Smooth muscle cell (in vitro differentiated cells): ENCODE results near the gene LMO7. TPM values are rescaled to one million over a fixed set of nuclear protein-coding genes. Genes with fewer than 3 reads are reported as not detected.
A peak's percentile ranks its signal among the peaks of the same experiment; 100 is the strongest.

Experiments
- DNase-seq: peaks from one replicate; lab custom pipeline; 2025; ENCODE audit not compliant: unreplicated experiment; lab: John Stamatoyannopoulos, UW
- H2AFZ ChIP-seq: fragments of 200-600 bp; sonication (generic); 2 replicates; pipeline ENCODE4 v1.6.0; 2016; ENCODE audit warnings: antibody characterized with exemption, low read depth, mild to moderate bottlenecking
- H3F3A ChIP-seq: fragments of 200-600 bp; sonication (generic); 2 replicates; pipeline ENCODE4 v1.6.0; 2017; ENCODE audit warnings: antibody characterized with exemption, low read depth
- H3K27ac ChIP-seq: fragments of 200-600 bp; sonication (generic); 2 replicates; pipeline ENCODE4 v1.5.1; 2016; ENCODE audit warnings: low read depth, mild to moderate bottlenecking
- H3K27me3 ChIP-seq: fragments of 200-600 bp; sonication (generic); 2 replicates; pipeline ENCODE4 v1.6.1; 2016; ENCODE audit warnings: low read depth, mild to moderate bottlenecking
- H3K36me3 ChIP-seq: fragments of 200-600 bp; sonication (generic); 2 replicates; pipeline ENCODE4 v1.5.1; 2016; ENCODE audit warnings: low read depth
- H3K4me1 ChIP-seq: fragments of 200-600 bp; sonication (generic); 2 replicates; pipeline ENCODE4 v1.5.1; 2016; ENCODE audit warnings: low read depth
- H3K4me2 ChIP-seq: fragments of 200-600 bp; sonication (generic); 2 replicates; pipeline ENCODE4 v1.6.0; 2016; ENCODE audit warnings: mild to moderate bottlenecking
- H3K4me3 ChIP-seq: fragments of 200-600 bp; sonication (generic); 2 replicates; pipeline ENCODE4 v1.5.1; 2016; ENCODE audit warnings: mild to moderate bottlenecking
- H3K79me2 ChIP-seq: fragments of 200-600 bp; sonication (generic); 2 replicates; pipeline ENCODE4 v1.6.0; 2016; ENCODE audit warnings: low read depth, mild to moderate bottlenecking
- H3K9ac ChIP-seq: fragments of 200-600 bp; sonication (generic); 2 replicates; pipeline ENCODE4 v1.6.0; 2016; ENCODE audit warnings: low read depth
- H3K9me3 ChIP-seq: fragments of 200-600 bp; sonication (generic); replicated peaks from 2 replicates; pipeline ENCODE4 v1.5.1; 2016; ENCODE audit warnings: low read depth
- H4K20me1 ChIP-seq: fragments of 200-600 bp; sonication (generic); 2 replicates; pipeline ENCODE4 v1.6.0; 2016; ENCODE audit warnings: low read depth
- CTCF ChIP-seq: fragments of 200-600 bp; sonication (generic); IDR thresholded peaks from 2 replicates; pipeline ENCODE4 v1.5.1; 2017; ENCODE audit warnings: borderline replicate concordance, mild to moderate bottlenecking, antibody characterized with exemption; ENCODE audit not compliant: insufficient read depth, poor library complexity, severe bottlenecking
- WGBS: methylation state at CpG from one replicate; pipeline ENCODE4 v1.1.7; 2016; ENCODE audit warnings: low lambda C conversion rate; 5-methylcytosine and 5-hydroxymethylcytosine counted together
- polyA plus RNA-seq: library from polyadenylated mRNA; unstranded; fragments of >200 nt; fragmentation: Nextera tagmentation; extraction: Ambion mirVana; gene quantifications from 2 replicates; pipeline ENCODE4 v1.2.1, GENCODE V29; 2016
- total RNA-seq: library from RNA; depleted of rRNA; stranded (reverse); fragments of >200 nt; gene quantifications from 2 replicates; pipeline ENCODE4 v1.2.3, GENCODE V29; 2014

LMO7 gene
- total and polyA plus RNA-seq, 2 experiments from 2014 or later = 157 to 213 TPM

- H3K36me3 ChIP-seq = peaks cover 27% of the 10 kb centered on the region
- 97% methylated on average over 2 of the region's 2 CpGs for WGBS
Measured at GRCh38 chr13:75825594-75825993, 189.5 kb downstream of the LMO7 start.

GRCh38 chr13:75826391-75826790, 190.3 kb downstream of the LMO7 start:
- H3K9me3 ChIP-seq = no peaks in the 10 kb centered on the region
- H3K4me1 ChIP-seq = no peaks in the 10 kb centered on the region
- H4K20me1 ChIP-seq = peaks cover 85% of the 10 kb centered on the region
- 95% methylated on average over 5 of the region's 5 CpGs for WGBS
- no peaks in the 10 kb centered on the region for H3K27me3 ChIP-seq
- DNase-seq = no peak
- H3K79me2 ChIP-seq = no peaks in the 10 kb centered on the region
- TF ChIP-seq CTCF = no peak
- H3K9ac ChIP-seq = no peak overlapping the region
- H3K27ac ChIP-seq = no peak overlapping the region
- H3K4me3 ChIP-seq = no peak overlapping the region
- no peak overlapping the region for H2AFZ ChIP-seq
- no peak overlapping the region for H3K4me2 ChIP-seq
- H3K36me3 ChIP-seq = peaks cover 25% of the 10 kb centered on the region
- H3F3A ChIP-seq = no peaks in the 10 kb centered on the region

More at GRCh38 chr13:75825594-75825993, 189.5 kb downstream of the LMO7 start:
- Histone ChIP-seq H3K27ac (no peak overlapping the region), H3K9ac (no peak overlapping the region), H2AFZ (no peak overlapping the region), H3K27me3 (no peaks in the 10 kb centered on the region), H3K4me1 (no peaks in the 10 kb centered on the region), H3K9me3 (no peaks in the 10 kb centered on the region), H3K4me3 (no peak overlapping the region), H3K79me2 (no peaks in the 10 kb centered on the region), H4K20me1 (peaks cover 83% of the 10 kb centered on the region), H3K4me2 (no peak overlapping the region), H3F3A (no peaks in the 10 kb centered on the region)
- DNase-seq = no peak
- TF ChIP-seq CTCF = no peak

DNA sequence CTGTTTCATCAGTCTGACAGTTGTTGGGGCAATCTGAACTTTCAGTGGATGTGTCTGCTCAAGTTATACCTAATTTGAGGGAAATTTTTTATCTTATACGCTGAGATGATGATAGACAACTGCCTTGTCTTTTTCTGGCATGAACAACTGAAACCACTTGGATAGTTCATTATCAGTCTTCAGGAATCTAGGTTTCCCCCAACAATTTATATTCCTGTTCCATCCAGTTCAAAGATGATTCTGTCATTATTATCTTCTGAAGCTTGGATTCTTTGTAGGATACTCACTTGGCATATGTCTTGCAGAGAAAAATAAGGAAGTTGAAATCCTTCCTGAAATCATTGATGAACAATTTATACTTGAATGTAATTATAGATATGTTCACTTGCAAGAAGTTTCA, 193.7 kb downstream of the LMO7 start:
- no peaks in the 10 kb centered on the region for H3K9me3 ChIP-seq
- DNase-seq = no peak
- no peak for TF ChIP-seq CTCF
- peaks cover 10% of the 10 kb centered on the region for H3K36me3 ChIP-seq
- H3K79me2 ChIP-seq = no peaks in the 10 kb centered on the region
- H2AFZ ChIP-seq = no peak overlapping the region
- H3K9ac ChIP-seq = no peak overlapping the region
- no peak overlapping the region for H3K4me3 ChIP-seq
- H3K27me3 ChIP-seq = no peaks in the 10 kb centered on the region
- H4K20me1 ChIP-seq = peaks cover 98% of the 10 kb centered on the region
- H3F3A ChIP-seq = no peaks in the 10 kb centered on the region
- peak overlapping the region; percentile 10 for H3K4me2 ChIP-seq
- WGBS = 100% methylated on average over 1 of the region's 1 CpG
- H3K27ac ChIP-seq = peak overlapping the region; percentile 8
- H3K4me1 ChIP-seq = no peaks in the 10 kb centered on the region

GRCh38 chr13:75830842-75831241, 194.7 kb downstream of the LMO7 start:
- DNase-seq = no peak
- Histone ChIP-seq H2AFZ (no peak overlapping the region), H3K27me3 (no peaks in the 10 kb centered on the region), H3K9ac (no peak overlapping the region), H3K9me3 (no peaks in the 10 kb centered on the region), H3K36me3 (peaks cover 18% of the 10 kb centered on the region), H3K79me2 (no peaks in the 10 kb centered on the region), H3K27ac (peak overlapping the region; percentile 8), H3K4me2 (no peak overlapping the region), H3K4me3 (no peak overlapping the region), H3K4me1 (no peaks in the 10 kb centered on the region), H3F3A (no peaks in the 10 kb centered on the region), H4K20me1 (peaks cover 99% of the 10 kb centered on the region)
- 89% methylated on average over 1 of the region's 1 CpG for WGBS
- TF ChIP-seq CTCF = no peak
